ENCODE data around the gene CDHR1. TPM values are rescaled to one million over a fixed set of nuclear protein-coding genes. Genes with fewer than 3 reads are reported as not detected.

Gene CDHR1
- total RNA-seq, 1 experiment from 2014 or later: not detected

GRCh38 chr10:84198206-84198915, 4.0 kb downstream of the CDHR1 start:
- H3K36me3 ChIP-seq (ENCODE audit: insufficient read depth, low read length): no peaks in the 10 kb centered on the region
- no peak overlapping the region for H2AFZ ChIP-seq (ENCODE audit: low read length)
- no peaks in the 10 kb centered on the region for H3K27me3 ChIP-seq (ENCODE audit: low read length)
- H3K4me2 ChIP-seq (ENCODE audit: low read depth, low read length, poor library complexity, severe bottlenecking): no peak overlapping the region
- H3K79me2 ChIP-seq (ENCODE audit: low read length): no peaks in the 10 kb centered on the region
- no peak overlapping the region for H3K27ac ChIP-seq (ENCODE audit: low read length)
- no peaks in the 10 kb centered on the region for H3K9me3 ChIP-seq (ENCODE audit: low read length)
- no peak overlapping the region for H3K4me3 ChIP-seq (ENCODE audit: low read length)
- DNase-seq: no peak
- no peaks in the 10 kb centered on the region for H3K9me2 ChIP-seq (replicated peaks; ENCODE audit: insufficient read depth, low read length)
- no peaks in the 10 kb centered on the region for H4K20me1 ChIP-seq (ENCODE audit: insufficient read depth, low read depth, low read length)
- H3K4me1 ChIP-seq (ENCODE audit: low read length): no peaks in the 10 kb centered on the region
- no peak overlapping the region for H3K9ac ChIP-seq (ENCODE audit: low read length)

- H3K9me2 ChIP-seq (replicated peaks; ENCODE audit: insufficient read depth, low read length): no peaks in the 10 kb centered on the region
- no peak for DNase-seq
- H3K27me3 ChIP-seq (ENCODE audit: low read length): no peaks in the 10 kb centered on the region
- no peak overlapping the region for H3K27ac ChIP-seq (ENCODE audit: low read length)
- no peaks in the 10 kb centered on the region for H3K9me3 ChIP-seq (ENCODE audit: low read length)
- no peaks in the 10 kb centered on the region for H3K36me3 ChIP-seq (ENCODE audit: insufficient read depth, low read length)
- H3K4me3 ChIP-seq (ENCODE audit: low read length): no peak overlapping the region
- H4K20me1 ChIP-seq (ENCODE audit: insufficient read depth, low read depth, low read length): no peaks in the 10 kb centered on the region
- H3K4me1 ChIP-seq (ENCODE audit: low read length): no peaks in the 10 kb centered on the region
- H3K9ac ChIP-seq (ENCODE audit: low read length): no peak overlapping the region
- no peak overlapping the region for H2AFZ ChIP-seq (ENCODE audit: low read length)
- H3K4me2 ChIP-seq (ENCODE audit: low read depth, low read length, poor library complexity, severe bottlenecking): no peak overlapping the region
- H3K79me2 ChIP-seq (ENCODE audit: low read length): no peaks in the 10 kb centered on the region
Observed at GRCh38 chr10:84200537-84201243, 6.4 kb downstream of the CDHR1 start.

- DNase-seq: no peak
- Histone ChIP-seq H2AFZ (ENCODE audit: low read length) (no peak overlapping the region), H3K27ac (ENCODE audit: low read length) (no peak overlapping the region), H3K27me3 (ENCODE audit: low read length) (no peaks in the 10 kb centered on the region), H3K9me3 (ENCODE audit: low read length) (no peaks in the 10 kb centered on the region), H3K36me3 (ENCODE audit: insufficient read depth, low read length) (no peaks in the 10 kb centered on the region), H3K4me2 (ENCODE audit: low read depth, low read length, poor library complexity, severe bottlenecking) (no peak overlapping the region), H3K9me2 (replicated peaks; ENCODE audit: insufficient read depth, low read length) (no peaks in the 10 kb centered on the region), H3K79me2 (ENCODE audit: low read length) (no peaks in the 10 kb centered on the region), H4K20me1 (ENCODE audit: insufficient read depth, low read depth, low read length) (no peaks in the 10 kb centered on the region), H3K4me1 (ENCODE audit: low read length) (no peaks in the 10 kb centered on the region), H3K4me3 (ENCODE audit: low read length) (no peak overlapping the region), H3K9ac (ENCODE audit: low read length) (no peak overlapping the region)
Observed at GRCh38 chr10:84201244-84201606, 6.9 kb downstream of the CDHR1 start.

- Histone ChIP-seq H3K36me3 (ENCODE audit: insufficient read depth, low read length) (no peaks in the 10 kb centered on the region), H3K4me2 (ENCODE audit: low read depth, low read length, poor library complexity, severe bottlenecking) (no peak overlapping the region), H3K4me3 (ENCODE audit: low read length) (no peak overlapping the region), H3K9ac (ENCODE audit: low read length) (no peak overlapping the region), H3K4me1 (ENCODE audit: low read length) (no peaks in the 10 kb centered on the region), H2AFZ (ENCODE audit: low read length) (no peak overlapping the region), H3K27ac (ENCODE audit: low read length) (no peak overlapping the region), H3K79me2 (ENCODE audit: low read length) (no peaks in the 10 kb centered on the region), H4K20me1 (ENCODE audit: insufficient read depth, low read depth, low read length) (no peaks in the 10 kb centered on the region), H3K9me2 (replicated peaks; ENCODE audit: insufficient read depth, low read length) (no peaks in the 10 kb centered on the region), H3K27me3 (ENCODE audit: low read length) (no peaks in the 10 kb centered on the region), H3K9me3 (ENCODE audit: low read length) (no peaks in the 10 kb centered on the region)
- no peak for DNase-seq
Observed at GRCh38 chr10:84201682-84202081, 7.3 kb downstream of the CDHR1 start.

- no peak for DNase-seq
- H3K4me2 ChIP-seq (ENCODE audit: low read depth, low read length, poor library complexity, severe bottlenecking): no peak overlapping the region
- no peaks in the 10 kb centered on the region for H3K36me3 ChIP-seq (ENCODE audit: insufficient read depth, low read length)
- no peak overlapping the region for H2AFZ ChIP-seq (ENCODE audit: low read length)
- H3K9me2 ChIP-seq (replicated peaks; ENCODE audit: insufficient read depth, low read length): no peaks in the 10 kb centered on the region
- no peak overlapping the region for H3K4me3 ChIP-seq (ENCODE audit: low read length)
- no peaks in the 10 kb centered on the region for H3K4me1 ChIP-seq (ENCODE audit: low read length)
- no peaks in the 10 kb centered on the region for H3K9me3 ChIP-seq (ENCODE audit: low read length)
- H4K20me1 ChIP-seq (ENCODE audit: insufficient read depth, low read depth, low read length): no peaks in the 10 kb centered on the region
- H3K27me3 ChIP-seq (ENCODE audit: low read length): no peaks in the 10 kb centered on the region
- no peak overlapping the region for H3K27ac ChIP-seq (ENCODE audit: low read length)
- no peak overlapping the region for H3K9ac ChIP-seq (ENCODE audit: low read length)
- no peaks in the 10 kb centered on the region for H3K79me2 ChIP-seq (ENCODE audit: low read length)
Observed at GRCh38 chr10:84202349-84202748, 8.0 kb downstream of the CDHR1 start.

GRCh38 chr10:84204122-84204521, 9.8 kb downstream of the CDHR1 start:
- DNase-seq: peak; percentile 48
- Histone ChIP-seq H2AFZ (ENCODE audit: low read length) (no peak overlapping the region), H3K9me2 (replicated peaks; ENCODE audit: insufficient read depth, low read length) (no peaks in the 10 kb centered on the region), H3K36me3 (ENCODE audit: insufficient read depth, low read length) (no peaks in the 10 kb centered on the region), H3K9ac (ENCODE audit: low read length) (no peak overlapping the region), H3K27me3 (ENCODE audit: low read length) (no peaks in the 10 kb centered on the region), H3K4me1 (ENCODE audit: low read length) (no peaks in the 10 kb centered on the region), H3K79me2 (ENCODE audit: low read length) (no peaks in the 10 kb centered on the region), H3K9me3 (ENCODE audit: low read length) (no peaks in the 10 kb centered on the region), H3K4me3 (ENCODE audit: low read length) (no peak overlapping the region), H3K27ac (ENCODE audit: low read length) (no peak overlapping the region), H4K20me1 (ENCODE audit: insufficient read depth, low read depth, low read length) (no peaks in the 10 kb centered on the region), H3K4me2 (ENCODE audit: low read depth, low read length, poor library complexity, severe bottlenecking) (no peak overlapping the region)

GRCh38 chr10:84204610-84205009, 10.3 kb downstream of the CDHR1 start:
- DNase-seq: no peak
- Histone ChIP-seq H3K4me3 (ENCODE audit: low read length) (no peak overlapping the region), H3K4me1 (ENCODE audit: low read length) (no peaks in the 10 kb centered on the region), H4K20me1 (ENCODE audit: insufficient read depth, low read depth, low read length) (no peaks in the 10 kb centered on the region), H3K9ac (ENCODE audit: low read length) (no peak overlapping the region), H3K79me2 (ENCODE audit: low read length) (no peaks in the 10 kb centered on the region), H3K27ac (ENCODE audit: low read length) (no peak overlapping the region), H3K9me2 (replicated peaks; ENCODE audit: insufficient read depth, low read length) (no peaks in the 10 kb centered on the region), H3K36me3 (ENCODE audit: insufficient read depth, low read length) (no peaks in the 10 kb centered on the region), H3K4me2 (ENCODE audit: low read depth, low read length, poor library complexity, severe bottlenecking) (no peak overlapping the region), H2AFZ (ENCODE audit: low read length) (no peak overlapping the region), H3K9me3 (ENCODE audit: low read length) (no peaks in the 10 kb centered on the region), H3K27me3 (ENCODE audit: low read length) (no peaks in the 10 kb centered on the region)

- no peaks in the 10 kb centered on the region for H4K20me1 ChIP-seq (ENCODE audit: insufficient read depth, low read depth, low read length)
Observed at GRCh38 chr10:84205049-84205852, 10.9 kb downstream of the CDHR1 start.

More at GRCh38 chr10:84205049-84205852, 10.9 kb downstream of the CDHR1 start:
- Histone ChIP-seq H3K79me2 (ENCODE audit: low read length) (no peaks in the 10 kb centered on the region), H3K4me1 (ENCODE audit: low read length) (no peaks in the 10 kb centered on the region), H3K9ac (ENCODE audit: low read length) (no peak overlapping the region), H3K27ac (ENCODE audit: low read length) (no peak overlapping the region), H3K9me3 (ENCODE audit: low read length) (no peaks in the 10 kb centered on the region), H3K9me2 (replicated peaks; ENCODE audit: insufficient read depth, low read length) (no peaks in the 10 kb centered on the region), H3K36me3 (ENCODE audit: insufficient read depth, low read length) (no peaks in the 10 kb centered on the region), H3K27me3 (ENCODE audit: low read length) (no peaks in the 10 kb centered on the region), H3K4me2 (ENCODE audit: low read depth, low read length, poor library complexity, severe bottlenecking) (no peak overlapping the region), H2AFZ (ENCODE audit: low read length) (no peak overlapping the region), H3K4me3 (ENCODE audit: low read length) (no peak overlapping the region)
- DNase-seq: peak; percentile 74

Measured in Karpas-422 (cell line).